Measurements from ENCODE around the gene CST2. TPM values are rescaled to one million over a fixed set of nuclear protein-coding genes. Genes with fewer than 3 reads are reported as not detected.
"Not testable (repeated sequence)": the region's sequence is repeated elsewhere in the genome, so short reads cannot be mapped to it uniquely, and the experiment has no call there.

The CST2 gene
- total and polyA plus RNA-seq, 2 donors (not counting 1 experiment from before 2014, with no cell fraction given) = 0.12 TPM; not detected in 1

DNA sequence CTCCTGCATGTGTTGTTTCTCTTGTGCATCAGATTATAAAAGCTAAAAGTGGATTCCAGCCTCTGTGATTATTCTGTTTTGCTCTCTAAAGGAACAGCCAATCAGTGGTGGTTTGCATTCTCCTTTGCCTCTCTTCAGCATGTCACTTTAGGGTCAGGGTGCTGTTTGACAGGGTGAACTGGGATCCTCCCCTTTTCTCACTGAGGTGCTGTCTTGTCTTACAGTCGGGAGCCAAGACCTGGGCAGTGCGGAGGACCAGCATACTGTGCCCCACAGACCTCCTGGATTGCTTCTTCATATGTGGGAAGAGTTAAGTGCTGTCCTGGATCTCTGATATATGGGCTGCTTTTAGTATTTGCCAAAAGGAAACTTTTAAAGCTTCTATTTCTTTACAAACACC, 15.2 kb upstream of the CST2 start:
- no peaks in the 10 kb centered on the region for H3K36me3 ChIP-seq (ENCODE audit: control insufficient read depth, insufficient read depth, low read length)
- DNase-seq (ENCODE audit: low read depth in 2 of 2) = no peak
- H3K27ac ChIP-seq (ENCODE audit: insufficient read depth, low read length) = no peak overlapping the region
- H3K4me2 ChIP-seq (ENCODE audit: extremely low read depth, insufficient read depth, low read length) = no peak overlapping the region
- H3K79me2 ChIP-seq (ENCODE audit: control insufficient read depth, insufficient read depth, low read length) = no peaks in the 10 kb centered on the region
- no peak overlapping the region for H2AFZ ChIP-seq (ENCODE audit: low read length)
- H3K27me3 ChIP-seq (ENCODE audit: control insufficient read depth, insufficient read depth, low read length) = no peaks in the 10 kb centered on the region
- H3K9ac ChIP-seq (ENCODE audit: insufficient read depth, low read length) = no peak overlapping the region
- no peaks in the 10 kb centered on the region for H3K9me3 ChIP-seq (ENCODE audit: control insufficient read depth, insufficient read depth, low read depth, low read length)
- no peak overlapping the region for H3K4me3 ChIP-seq (replicated peaks in 1 of 4; ENCODE audit: control extremely low read depth in 1 of 4, insufficient read depth in 1 of 4, low read depth in 3 of 4, low read length in 4 of 4)
- TF ChIP-seq, protein P1, sequence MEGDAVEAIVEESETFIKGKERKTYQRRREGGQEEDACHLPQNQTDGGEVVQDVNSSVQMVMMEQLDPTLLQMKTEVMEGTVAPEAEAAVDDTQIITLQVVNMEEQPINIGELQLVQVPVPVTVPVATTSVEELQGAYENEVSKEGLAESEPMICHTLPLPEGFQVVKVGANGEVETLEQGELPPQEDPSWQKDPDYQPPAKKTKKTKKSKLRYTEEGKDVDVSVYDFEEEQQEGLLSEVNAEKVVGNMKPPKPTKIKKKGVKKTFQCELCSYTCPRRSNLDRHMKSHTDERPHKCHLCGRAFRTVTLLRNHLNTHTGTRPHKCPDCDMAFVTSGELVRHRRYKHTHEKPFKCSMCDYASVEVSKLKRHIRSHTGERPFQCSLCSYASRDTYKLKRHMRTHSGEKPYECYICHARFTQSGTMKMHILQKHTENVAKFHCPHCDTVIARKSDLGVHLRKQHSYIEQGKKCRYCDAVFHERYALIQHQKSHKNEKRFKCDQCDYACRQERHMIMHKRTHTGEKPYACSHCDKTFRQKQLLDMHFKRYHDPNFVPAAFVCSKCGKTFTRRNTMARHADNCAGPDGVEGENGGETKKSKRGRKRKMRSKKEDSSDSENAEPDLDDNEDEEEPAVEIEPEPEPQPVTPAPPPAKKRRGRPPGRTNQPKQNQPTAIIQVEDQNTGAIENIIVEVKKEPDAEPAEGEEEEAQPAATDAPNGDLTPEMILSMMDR (conservative IDR thresholded peaks at IDR 0.05 in 1 of 2, IDR thresholded peaks at IDR 0.05 in 1 of 2; ENCODE audit: low read depth in 1 of 2, low read length in 2 of 2) = no peak
- TF ChIP-seq EZH2 (IDR thresholded peaks at IDR 0.05; ENCODE audit: low read length, missing control alignments) = no peak
- H4K20me1 ChIP-seq (ENCODE audit: control insufficient read depth, extremely low read depth, insufficient read depth, low read length) = no peaks in the 10 kb centered on the region
- H3K4me1 ChIP-seq (ENCODE audit: control insufficient read depth, extremely low read depth, insufficient read depth, low read length) = no peaks in the 10 kb centered on the region

DNA sequence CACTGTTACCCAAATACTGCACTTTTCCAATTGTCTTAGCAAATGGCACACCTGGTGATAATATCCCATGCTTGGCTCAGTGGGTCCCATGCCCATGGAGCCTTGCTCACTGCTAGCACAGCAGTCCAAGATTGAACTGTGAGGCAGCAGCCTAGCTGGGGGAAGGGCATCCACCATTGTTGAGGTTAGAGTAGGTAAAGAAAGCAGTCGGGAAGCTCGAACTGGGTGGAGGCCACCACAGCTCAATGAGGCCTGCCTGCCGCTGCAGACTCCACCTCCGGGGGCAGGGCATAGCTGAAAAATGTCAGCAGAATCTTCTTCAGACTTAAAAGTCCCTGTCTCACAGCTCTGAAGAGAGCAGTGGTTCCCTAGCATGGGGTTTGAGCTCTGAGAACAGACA, 9.2 kb upstream of the CST2 start:
- Histone ChIP-seq H3K4me2 (ENCODE audit: extremely low read depth, insufficient read depth, low read length) (no peak overlapping the region), H3K27ac (ENCODE audit: insufficient read depth, low read length) (no peak overlapping the region), H3K9ac (ENCODE audit: insufficient read depth, low read length) (no peak overlapping the region), H2AFZ (ENCODE audit: low read length) (no peak overlapping the region), H3K4me3 (replicated peaks in 1 of 4; ENCODE audit: control extremely low read depth in 1 of 4, insufficient read depth in 1 of 4, low read depth in 3 of 4, low read length in 4 of 4) (no peak overlapping the region), H3K79me2 (ENCODE audit: control insufficient read depth, insufficient read depth, low read length) (no peaks in the 10 kb centered on the region), H3K4me1 (ENCODE audit: control insufficient read depth, extremely low read depth, insufficient read depth, low read length) (no peaks in the 10 kb centered on the region), H4K20me1 (ENCODE audit: control insufficient read depth, extremely low read depth, insufficient read depth, low read length) (no peaks in the 10 kb centered on the region), H3K36me3 (ENCODE audit: control insufficient read depth, insufficient read depth, low read length) (no peaks in the 10 kb centered on the region), H3K9me3 (ENCODE audit: control insufficient read depth, insufficient read depth, low read depth, low read length) (no peaks in the 10 kb centered on the region), H3K27me3 (ENCODE audit: control insufficient read depth, insufficient read depth, low read length) (no peaks in the 10 kb centered on the region)
- DNase-seq (ENCODE audit: low read depth in 2 of 2) = no peak
- TF ChIP-seq EZH2 (IDR thresholded peaks at IDR 0.05; ENCODE audit: low read length, missing control alignments) = no peak
- TF ChIP-seq, protein P1 (conservative IDR thresholded peaks at IDR 0.05 in 1 of 2, IDR thresholded peaks at IDR 0.05 in 1 of 2; ENCODE audit: low read depth in 1 of 2, low read length in 2 of 2) = no peak

DNA sequence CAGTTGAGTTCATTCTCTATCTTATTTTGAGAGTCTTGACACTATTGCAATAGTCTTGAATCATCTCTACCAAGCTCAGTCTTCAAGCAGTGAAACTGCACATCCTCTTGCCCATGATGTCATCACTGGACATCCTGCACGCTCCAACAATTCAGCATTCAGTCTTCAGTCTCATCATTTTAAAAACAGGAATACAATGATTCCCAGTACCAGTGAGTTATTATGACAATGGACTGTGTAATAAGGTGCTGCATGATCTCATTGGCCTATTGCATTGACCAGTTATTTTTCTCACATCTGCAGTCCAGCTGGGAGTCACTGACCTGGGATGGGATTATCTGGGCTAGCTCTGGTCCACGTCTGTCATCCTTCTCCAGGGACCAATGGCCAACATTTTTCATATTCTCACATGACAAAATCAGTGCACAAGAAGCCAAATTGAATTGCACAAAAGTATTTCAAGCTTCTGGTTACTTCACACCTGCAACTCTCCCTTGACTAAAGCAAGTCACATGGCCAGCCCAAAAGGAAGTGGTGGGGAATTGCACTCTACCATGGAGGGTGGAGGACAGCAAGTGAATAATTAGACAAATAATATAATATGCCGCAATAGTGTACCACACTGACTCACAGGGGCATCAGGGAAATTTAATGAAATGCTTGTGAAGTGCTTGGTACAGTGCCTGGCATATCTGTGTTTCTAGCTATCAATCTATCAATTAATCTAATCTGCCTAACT, 6.4 kb upstream of the CST2 start:
- DNase-seq (ENCODE audit: low read depth in 2 of 2) = no peak
- Histone ChIP-seq H3K9me3 (ENCODE audit: control insufficient read depth, insufficient read depth, low read depth, low read length) (no peaks in the 10 kb centered on the region), H3K36me3 (ENCODE audit: control insufficient read depth, insufficient read depth, low read length) (no peaks in the 10 kb centered on the region), H3K27ac (ENCODE audit: insufficient read depth, low read length) (no peak overlapping the region), H2AFZ (ENCODE audit: low read length) (no peak overlapping the region), H4K20me1 (ENCODE audit: control insufficient read depth, extremely low read depth, insufficient read depth, low read length) (no peaks in the 10 kb centered on the region), H3K9ac (ENCODE audit: insufficient read depth, low read length) (no peak overlapping the region), H3K27me3 (ENCODE audit: control insufficient read depth, insufficient read depth, low read length) (no peaks in the 10 kb centered on the region), H3K4me3 (replicated peaks in 1 of 4; ENCODE audit: control extremely low read depth in 1 of 4, insufficient read depth in 1 of 4, low read depth in 3 of 4, low read length in 4 of 4) (no peak overlapping the region), H3K4me2 (ENCODE audit: extremely low read depth, insufficient read depth, low read length) (no peak overlapping the region), H3K79me2 (ENCODE audit: control insufficient read depth, insufficient read depth, low read length) (no peaks in the 10 kb centered on the region), H3K4me1 (ENCODE audit: control insufficient read depth, extremely low read depth, insufficient read depth, low read length) (no peaks in the 10 kb centered on the region)
- TF ChIP-seq, protein P1 (conservative IDR thresholded peaks at IDR 0.05 in 1 of 2, IDR thresholded peaks at IDR 0.05 in 1 of 2; ENCODE audit: low read depth in 1 of 2, low read length in 2 of 2) = no peak
- TF ChIP-seq EZH2 (IDR thresholded peaks at IDR 0.05; ENCODE audit: low read length, missing control alignments) = no peak

DNA sequence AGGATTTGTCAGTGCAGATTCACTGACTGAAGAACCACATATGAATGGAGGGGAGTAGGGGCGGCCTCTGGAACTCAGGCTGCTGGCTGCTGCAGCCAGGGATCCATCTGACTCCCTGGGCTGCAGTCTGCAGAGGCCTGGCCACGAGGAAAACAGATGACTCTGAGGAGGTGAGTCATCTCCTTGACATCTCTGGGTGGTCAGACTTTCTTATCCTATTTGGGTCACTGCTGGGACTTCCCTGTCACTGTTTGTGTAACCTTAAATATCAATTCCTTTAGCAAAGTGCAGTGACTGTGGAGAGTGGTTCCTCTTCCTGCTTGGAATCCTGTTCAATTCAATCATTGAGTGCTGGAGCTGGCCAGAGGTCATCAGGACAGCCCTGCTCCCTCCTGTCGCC, 5.4 kb upstream of the CST2 start:
- H3K27me3 ChIP-seq (ENCODE audit: control insufficient read depth, insufficient read depth, low read length); DNase-seq (ENCODE audit: low read depth in 2 of 2); H3K4me2 ChIP-seq (ENCODE audit: extremely low read depth, insufficient read depth, low read length); H3K4me1 ChIP-seq (ENCODE audit: control insufficient read depth, extremely low read depth, insufficient read depth, low read length); H3K79me2 ChIP-seq (ENCODE audit: control insufficient read depth, insufficient read depth, low read length); H3K36me3 ChIP-seq (ENCODE audit: control insufficient read depth, insufficient read depth, low read length); H3K4me3 ChIP-seq (replicated peaks in 1 of 4; ENCODE audit: control extremely low read depth in 1 of 4, insufficient read depth in 1 of 4, low read depth in 3 of 4, low read length in 4 of 4); H3K9ac ChIP-seq (ENCODE audit: insufficient read depth, low read length); H3K9me3 ChIP-seq (ENCODE audit: control insufficient read depth, insufficient read depth, low read depth, low read length); H3K27ac ChIP-seq (ENCODE audit: insufficient read depth, low read length); H2AFZ ChIP-seq (ENCODE audit: low read length); H4K20me1 ChIP-seq (ENCODE audit: control insufficient read depth, extremely low read depth, insufficient read depth, low read length): not testable (repeated sequence)
